ENCODE measurements around the gene KIDINS220. TPM values are rescaled to one million over a fixed set of nuclear protein-coding genes. Genes with fewer than 3 reads are reported as not detected.

KIDINS220 gene
- total RNA-seq, 2 experiments from 2014 or later: 23.1 to 23.5 TPM

GRCh38 chr2:8849327-8849726, 11.9 kb upstream of the KIDINS220 start:
- POLR2A ChIA-PET: interaction anchor here (0.6 kb wide), 1 partner anchor 244 kb away, joined by 3 read pairs; no protein-coding TSS in a partner anchor
- CTCF ChIA-PET: no interaction called here
- Mint-ChIP-seq H3K9me3 (no peaks in the 10 kb centered on the region), H3K4me3 (no peak overlapping the region), H3K27ac (no peak overlapping the region), H3K36me3 (no peaks in the 10 kb centered on the region), H3K27me3 (peaks cover 24% of the 10 kb centered on the region), H3K4me1 (ENCODE audit: low read depth) (no peaks in the 10 kb centered on the region)
- intact Hi-C loops (cut with micrococcal nuclease): no loop called here
- DNase-seq: no peak

DNA sequence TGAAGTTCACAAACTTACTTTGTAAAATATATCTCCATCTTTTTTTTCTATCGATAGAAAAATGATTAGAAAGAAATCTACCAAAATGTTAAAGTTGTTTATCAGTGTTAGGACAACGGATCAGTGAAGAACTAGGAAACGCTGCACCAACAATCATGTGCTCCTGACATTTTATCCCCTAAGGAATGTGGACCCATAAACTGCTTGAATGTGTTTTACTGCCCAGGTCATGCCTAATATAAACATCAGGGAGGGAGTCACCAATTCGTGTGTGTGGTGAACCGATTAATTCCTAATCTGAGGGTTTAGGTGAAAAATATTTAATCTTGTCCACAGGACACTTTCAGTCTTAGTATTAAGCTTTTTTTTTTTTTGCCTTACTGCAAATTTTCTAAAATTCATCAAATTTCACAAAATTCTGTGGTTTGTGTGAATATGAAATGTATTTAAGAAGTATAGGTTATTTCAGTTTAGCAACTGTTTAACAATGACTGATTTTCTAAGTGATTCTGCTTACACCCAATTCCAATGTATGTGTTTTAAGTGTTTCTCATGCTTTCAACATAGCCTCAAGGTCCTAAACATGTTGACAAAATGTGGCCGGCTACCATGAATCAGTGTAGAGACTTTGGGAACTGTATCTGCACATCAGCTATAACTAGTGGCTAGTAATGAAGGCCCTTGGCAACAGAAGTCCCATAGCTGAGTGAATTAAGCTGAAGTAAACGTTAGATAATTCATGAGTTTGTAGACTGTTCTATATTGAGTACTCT, 11.1 kb upstream of the KIDINS220 start:
- no peaks in the 10 kb centered on the region for H3K36me3 Mint-ChIP-seq
- POLR2A ChIA-PET: interaction anchor here (0.6 kb wide), 2 partner anchors 9 to 243 kb away, joined by 3 read pairs; no protein-coding TSS in a partner anchor
- H3K27me3 Mint-ChIP-seq: peaks cover 24% of the 10 kb centered on the region
- DNase-seq: no peak
- intact Hi-C loops (cut with micrococcal nuclease): no loop called here
- no peak overlapping the region for H3K27ac Mint-ChIP-seq
- H3K4me3 Mint-ChIP-seq: no peak overlapping the region
- no peaks in the 10 kb centered on the region for H3K4me1 Mint-ChIP-seq (ENCODE audit: low read depth)
- no peaks in the 10 kb centered on the region for H3K9me3 Mint-ChIP-seq
- CTCF ChIA-PET: no interaction called here

DNA sequence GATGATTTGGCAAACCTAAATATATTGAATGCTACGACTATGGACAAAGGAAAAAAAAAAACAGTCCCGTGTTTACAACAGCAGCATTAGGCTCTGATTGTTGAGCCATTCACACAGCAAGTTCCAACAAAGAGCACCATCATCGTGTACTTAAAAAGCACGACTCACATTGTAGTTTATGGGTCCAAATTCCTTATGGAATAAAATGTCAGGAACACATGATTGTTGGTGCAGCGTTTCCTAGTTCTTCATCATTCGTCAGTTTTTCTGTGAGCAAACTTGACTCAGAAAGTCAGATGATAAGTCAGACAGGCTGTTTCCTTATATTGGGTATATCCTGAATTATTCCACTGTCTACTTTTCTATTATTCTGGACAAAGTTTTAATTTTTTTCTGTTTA, 10.0 kb upstream of the KIDINS220 start:
- POLR2A ChIA-PET: no interaction called here
- intact Hi-C loops (cut with micrococcal nuclease): no loop called here
- no peak overlapping the region for H3K4me3 Mint-ChIP-seq
- H3K27ac Mint-ChIP-seq: no peak overlapping the region
- CTCF ChIA-PET: no interaction called here
- peaks cover 24% of the 10 kb centered on the region for H3K27me3 Mint-ChIP-seq
- H3K36me3 Mint-ChIP-seq: no peaks in the 10 kb centered on the region
- H3K9me3 Mint-ChIP-seq: no peaks in the 10 kb centered on the region
- DNase-seq: no peak
- no peaks in the 10 kb centered on the region for H3K4me1 Mint-ChIP-seq (ENCODE audit: low read depth)

DNA sequence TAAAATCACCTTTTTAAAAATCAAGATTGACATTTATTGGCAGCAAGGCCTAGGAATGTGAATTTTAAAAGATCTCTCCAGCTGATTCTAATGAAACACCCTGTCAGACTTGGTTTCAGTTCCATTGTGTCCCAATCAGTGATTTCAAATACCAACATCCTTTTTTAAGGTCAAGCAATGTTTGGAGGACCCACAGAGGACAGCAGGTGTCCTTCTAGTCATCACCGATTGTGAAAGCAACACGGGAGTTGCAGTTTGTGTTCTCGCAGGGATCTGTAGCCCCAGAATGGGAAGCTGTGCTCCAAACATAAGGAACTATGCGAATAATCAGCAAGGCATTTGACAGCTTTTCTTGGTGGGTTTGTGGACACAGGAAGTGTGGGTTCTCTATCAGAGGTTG, 4.5 kb upstream of the KIDINS220 start:
- no peak overlapping the region for H3K27ac Mint-ChIP-seq
- no peaks in the 10 kb centered on the region for H3K4me1 Mint-ChIP-seq (ENCODE audit: low read depth)
- CTCF ChIA-PET: interaction anchor here (1.6 kb wide), 1 partner anchor 9 kb away, joined by 3 read pairs; no protein-coding TSS in a partner anchor
- intact Hi-C loops (cut with micrococcal nuclease): no loop called here
- H3K4me3 Mint-ChIP-seq: no peak overlapping the region
- H3K9me3 Mint-ChIP-seq: no peaks in the 10 kb centered on the region
- no peaks in the 10 kb centered on the region for H3K36me3 Mint-ChIP-seq
- no peak for DNase-seq
- H3K27me3 Mint-ChIP-seq: peaks cover 20% of the 10 kb centered on the region
- POLR2A ChIA-PET: no interaction called here

GRCh38 chr2:8840475-8841091, 3.2 kb upstream of the KIDINS220 start:
- Mint-ChIP-seq H3K27me3 (peaks cover 9% of the 10 kb centered on the region), H3K9me3 (no peaks in the 10 kb centered on the region), H3K4me3 (no peak overlapping the region), H3K4me1 (ENCODE audit: low read depth) (peaks cover 11% of the 10 kb centered on the region), H3K36me3 (no peaks in the 10 kb centered on the region), H3K27ac (no peak overlapping the region)
- intact Hi-C loops (cut with micrococcal nuclease): no loop called here
- ChIA-PET CTCF (no interaction called here), POLR2A (no interaction called here)
- no peak for DNase-seq

DNA sequence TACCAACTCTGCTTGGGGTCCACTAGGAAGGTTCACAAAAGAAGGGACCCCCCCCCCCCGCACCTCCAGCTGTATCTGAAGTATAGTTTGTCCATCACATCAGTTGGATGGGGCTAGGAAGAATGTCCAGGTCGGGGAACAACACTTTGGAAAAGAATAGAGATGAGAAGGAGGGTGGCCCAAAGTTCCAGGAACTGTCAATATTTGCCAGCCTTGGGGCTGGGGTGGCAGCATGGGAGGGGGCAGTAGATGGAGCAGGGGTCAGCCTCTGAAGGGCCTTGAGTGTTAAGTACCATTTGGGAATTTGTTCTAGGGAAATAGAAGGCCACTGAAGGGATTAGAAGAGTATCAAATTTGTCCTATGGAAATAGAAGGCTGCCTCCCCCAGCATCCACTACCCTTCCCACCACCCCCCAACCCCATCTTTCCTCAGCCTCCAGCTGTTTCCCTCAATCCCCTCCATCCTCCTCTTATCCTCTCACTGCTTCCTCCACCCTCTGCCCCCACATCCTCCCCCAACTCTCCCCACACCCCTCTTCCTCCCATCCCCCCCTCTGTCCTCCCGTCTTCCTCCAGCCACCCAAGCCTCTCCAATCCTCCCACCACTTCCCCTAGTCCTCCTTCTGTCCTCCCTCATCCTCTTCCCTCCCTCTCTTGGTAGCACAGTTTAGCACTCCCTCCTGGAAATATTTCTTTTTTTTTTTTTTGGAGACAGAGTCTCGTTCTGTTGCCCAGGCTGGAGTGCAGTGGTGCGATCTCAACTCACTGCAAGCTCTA, 2.0 kb upstream of the KIDINS220 start:
- DNase-seq: no peak
- intact Hi-C loops (cut with micrococcal nuclease): loop anchor here (5.0 kb wide), 1 partner anchor 163 kb away; the partner anchor contains the start of gene MBOAT2
- H3K27me3 Mint-ChIP-seq: no peaks in the 10 kb centered on the region
- H3K4me1 Mint-ChIP-seq (ENCODE audit: low read depth): peaks cover 20% of the 10 kb centered on the region
- ChIA-PET CTCF (no interaction called here), POLR2A (interaction anchor here (0.5 to 0.6 kb wide), 2 partner anchors 9 to 1295 kb away, joined by 3 read pairs; no protein-coding TSS in a partner anchor)
- H3K27ac Mint-ChIP-seq: no peak overlapping the region
- no peaks in the 10 kb centered on the region for H3K36me3 Mint-ChIP-seq
- no peak overlapping the region for H3K4me3 Mint-ChIP-seq
- no peaks in the 10 kb centered on the region for H3K9me3 Mint-ChIP-seq

- CTCF ChIA-PET: interaction anchor here (0.6 to 1.0 kb wide), 2 partner anchors 36 to 44 kb away, joined by 3 to 4 read pairs; no protein-coding TSS in a partner anchor
- Mint-ChIP-seq H3K27me3 (no peaks in the 10 kb centered on the region), H3K9me3 (no peaks in the 10 kb centered on the region), H3K4me1 (ENCODE audit: low read depth) (peaks cover 31% of the 10 kb centered on the region), H3K4me3 (peak overlapping the region; percentile 98), H3K36me3 (no peaks in the 10 kb centered on the region), H3K27ac (no peak overlapping the region)
- intact Hi-C loops (cut with micrococcal nuclease): loop anchor here (5.0 kb wide), 1 partner anchor 165 kb away; the partner anchor contains the start of gene MBOAT2
- POLR2A ChIA-PET: interaction anchor here (1.5 kb wide), 1 partner anchor 19 kb away, joined by 4 read pairs; no protein-coding TSS in a partner anchor
- DNase-seq: peak; percentile 12
Observed at GRCh38 chr2:8837795-8838140, 355 bp upstream of the KIDINS220 start.

DNA sequence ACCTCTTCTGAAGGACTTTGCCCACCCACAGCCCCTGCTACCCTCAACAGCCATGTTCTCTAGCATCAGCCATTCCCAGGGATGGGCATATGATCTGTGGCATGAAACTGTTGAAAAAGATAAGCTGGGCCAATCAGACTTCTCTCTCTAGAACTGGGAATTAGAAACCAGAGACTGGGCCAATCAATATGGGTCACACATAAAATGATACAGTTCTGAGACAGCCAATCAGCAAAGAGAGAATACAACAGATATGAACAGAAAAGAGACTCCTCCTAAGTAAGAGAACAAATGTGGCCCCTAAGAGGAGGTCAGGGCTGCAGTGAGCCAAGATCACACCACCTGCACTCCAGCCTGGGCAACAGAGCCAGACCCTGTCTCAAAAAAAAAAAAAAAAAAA, 2.1 kb downstream of the KIDINS220 start:
- H3K27ac Mint-ChIP-seq: no peak overlapping the region
- no peaks in the 10 kb centered on the region for H3K9me3 Mint-ChIP-seq
- ChIA-PET POLR2A (interaction anchor here (0.9 kb wide), 1 partner anchor 39 kb away, joined by 3 read pairs; no protein-coding TSS in a partner anchor), CTCF (no interaction called here)
- H3K27me3 Mint-ChIP-seq: no peaks in the 10 kb centered on the region
- peaks cover 49% of the 10 kb centered on the region for H3K4me1 Mint-ChIP-seq (ENCODE audit: low read depth)
- intact Hi-C loops (cut with micrococcal nuclease): loop anchor here (5.0 kb wide), 1 partner anchor 167 kb away; the partner anchor contains the start of gene MBOAT2
- no peaks in the 10 kb centered on the region for H3K36me3 Mint-ChIP-seq
- H3K4me3 Mint-ChIP-seq: no peak overlapping the region
- no peak for DNase-seq

- ChIA-PET POLR2A (no interaction called here), CTCF (no interaction called here)
- Mint-ChIP-seq H3K4me3 (no peak overlapping the region), H3K4me1 (ENCODE audit: low read depth) (peaks cover 57% of the 10 kb centered on the region), H3K27me3 (no peaks in the 10 kb centered on the region), H3K9me3 (no peaks in the 10 kb centered on the region), H3K36me3 (no peaks in the 10 kb centered on the region), H3K27ac (no peak overlapping the region)
- intact Hi-C loops (cut with micrococcal nuclease): no loop called here
- DNase-seq: no peak
Observed at GRCh38 chr2:8833853-8834252, 3.6 kb downstream of the KIDINS220 start.

- H3K27ac Mint-ChIP-seq: no peak overlapping the region
- intact Hi-C loops (cut with micrococcal nuclease): no loop called here
- no peak overlapping the region for H3K4me3 Mint-ChIP-seq
- POLR2A ChIA-PET: no interaction called here
- H3K27me3 Mint-ChIP-seq: no peaks in the 10 kb centered on the region
- no peaks in the 10 kb centered on the region for H3K9me3 Mint-ChIP-seq
- H3K36me3 Mint-ChIP-seq: no peaks in the 10 kb centered on the region
- CTCF ChIA-PET: no interaction called here
- DNase-seq: no peak
- peaks cover 58% of the 10 kb centered on the region for H3K4me1 Mint-ChIP-seq (ENCODE audit: low read depth)
Observed at GRCh38 chr2:8831516-8831915, 5.9 kb downstream of the KIDINS220 start.

- Mint-ChIP-seq H3K27me3 (no peaks in the 10 kb centered on the region), H3K27ac (no peak overlapping the region), H3K9me3 (no peaks in the 10 kb centered on the region), H3K4me1 (ENCODE audit: low read depth) (peaks cover 29% of the 10 kb centered on the region), H3K36me3 (peaks cover 3% of the 10 kb centered on the region), H3K4me3 (no peak overlapping the region)
- intact Hi-C loops (cut with micrococcal nuclease): no loop called here
- DNase-seq: no peak
- CTCF ChIA-PET: no interaction called here
- POLR2A ChIA-PET: no interaction called here
Observed at GRCh38 chr2:8827729-8828128, 9.7 kb downstream of the KIDINS220 start.

DNA sequence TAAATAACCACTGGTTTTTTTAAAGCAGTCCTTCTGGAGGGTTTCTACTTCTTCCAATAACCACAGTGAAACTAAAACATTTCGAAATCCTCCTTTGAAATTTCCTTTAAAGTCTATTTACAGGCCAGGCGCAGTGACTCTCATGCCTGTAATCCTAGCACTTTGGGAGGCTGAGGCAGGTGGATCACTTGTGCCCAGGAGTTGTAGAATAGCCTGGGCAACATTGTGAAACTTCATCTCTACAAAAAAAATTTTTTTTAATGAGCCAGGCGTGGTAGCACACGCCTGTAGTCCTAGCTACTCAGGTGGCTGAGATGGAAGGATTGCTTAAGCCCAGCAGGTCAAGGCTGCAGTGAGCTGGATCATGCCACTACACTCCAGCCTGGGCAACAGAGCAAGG, 15.2 kb downstream of the KIDINS220 start:
- DNase-seq: no peak
- peaks cover 11% of the 10 kb centered on the region for H3K36me3 Mint-ChIP-seq
- no peaks in the 10 kb centered on the region for H3K9me3 Mint-ChIP-seq
- H3K27me3 Mint-ChIP-seq: no peaks in the 10 kb centered on the region
- ChIA-PET POLR2A (no interaction called here), CTCF (no interaction called here)
- no peak overlapping the region for H3K27ac Mint-ChIP-seq
- no peaks in the 10 kb centered on the region for H3K4me1 Mint-ChIP-seq (ENCODE audit: low read depth)
- intact Hi-C loops (cut with micrococcal nuclease): no loop called here
- no peak overlapping the region for H3K4me3 Mint-ChIP-seq
